Sigmoid colon (tissue), 7 donors: ENCODE data around the gene NDUFV3. TPM values are rescaled to one million over a fixed set of nuclear protein-coding genes. Genes with fewer than 3 reads are reported as not detected.
A peak's percentile ranks its signal among the peaks of the same experiment; 100 is the strongest.

ENCODE experiments used
- DNase-seq: peaks from one replicate; pipeline ENCODE4 v3.0.0-alpha.2; 2019
- H3K27ac ChIP-seq, 4 donors: fragments of 200-600 bp; sonication (generic); one replicate each; pipeline ENCODE4 v1.5.1; 2016 to 2019; ENCODE audit warnings: mild to moderate bottlenecking in 1 of 4
- H3K27me3 ChIP-seq, 3 donors: fragments of 200-600 bp; sonication (generic); one replicate each; pipeline ENCODE4 v1.5.1; 2019; ENCODE audit warnings: mild to moderate bottlenecking in 1 of 3
- H3K36me3 ChIP-seq, 4 donors: fragments of 200-600 bp; sonication (generic); one replicate each; pipeline ENCODE4 v1.5.1; 2016 to 2019
- H3K4me1 ChIP-seq, 4 donors: fragments of 200-600 bp; sonication (generic); one replicate each; pipeline ENCODE4 v1.5.1; 2017 to 2019
- H3K4me3 ChIP-seq, 4 donors: fragments of 200-600 bp; sonication (generic); one replicate each; pipeline ENCODE4 v1.5.1; 2017 to 2019; ENCODE audit warnings: mild to moderate bottlenecking in 2 of 4, moderate library complexity in 1 of 4
- H3K9me3 ChIP-seq, 4 donors: fragments of 200-600 bp in 3 of 4; sonication (generic) in 3 of 4; one replicate each; pipeline versions ENCODE4 v1.5.1 to v1.6.1; 2013 to 2019
- EP300 ChIP-seq, 4 donors: sonication (generic); formaldehyde crosslinking; IDR thresholded peaks; one replicate each; pipeline ENCODE4 v1.6.1; 2017; ENCODE audit warnings: antibody characterized with exemption in 4 of 4
- POLR2A ChIP-seq, 2 donors: fragments of 450-650 bp; IDR thresholded peaks; one replicate each; pipeline ENCODE4 v1.6.1; 2016; ENCODE audit warnings: antibody characterized with exemption in 2 of 2, mild to moderate bottlenecking in 2 of 2, moderate library complexity in 2 of 2
- POLR2AphosphoS5 ChIP-seq, 4 donors: sonication (generic); formaldehyde crosslinking; IDR thresholded peaks; one replicate each; pipeline ENCODE4 v1.6.1; 2017; ENCODE audit warnings: antibody characterized with exemption in 4 of 4
- WGBS, 2 donors: extraction: QIAGEN DNeasy Blood & Tissue Kit; methylation state at CpG; one replicate each; pipeline ENCODE4 v1.1.7; 2013; 5-methylcytosine and 5-hydroxymethylcytosine counted together
- intact Hi-C: fragments of 100-400 bp; cut with DNase I; formaldehyde crosslinking; loops from one replicate; pipeline ENCODE4 v1.15.1; 2023
- polyA plus RNA-seq, 3 donors: library from polyadenylated mRNA; stranded (reverse); fragments of 200-250 nt; gene quantifications; one replicate each; pipeline ENCODE4 v1.2.3, GENCODE V29; 2013
- total RNA-seq, 4 donors: library from RNA; depleted of rRNA; stranded (reverse); fragments of >200 nt; gene quantifications; one replicate each; pipeline ENCODE4 v1.1.0, GENCODE V29; 2016
- TF ChIP-seq, protein P1 (sequence below), 4 experiments: fragments of 450-650 bp in 3 of 4; fragments of 200-600 bp in 1 of 4; IDR thresholded peaks; one replicate each; pipeline ENCODE4 v1.5.1; 2016 to 2019; ENCODE audit warnings: antibody characterized with exemption in 4 of 4, mild to moderate bottlenecking in 3 of 4, moderate library complexity in 2 of 4
- donor health status: healthy with polysubstance abuse.
- donor health status: Bipolar disorder and iron deficiency.
- donor health status: healthy.

The NDUFV3 gene
- total and polyA plus RNA-seq, 7 donors, result 15.0 to 67.6 (median 53.5) TPM

DNA sequence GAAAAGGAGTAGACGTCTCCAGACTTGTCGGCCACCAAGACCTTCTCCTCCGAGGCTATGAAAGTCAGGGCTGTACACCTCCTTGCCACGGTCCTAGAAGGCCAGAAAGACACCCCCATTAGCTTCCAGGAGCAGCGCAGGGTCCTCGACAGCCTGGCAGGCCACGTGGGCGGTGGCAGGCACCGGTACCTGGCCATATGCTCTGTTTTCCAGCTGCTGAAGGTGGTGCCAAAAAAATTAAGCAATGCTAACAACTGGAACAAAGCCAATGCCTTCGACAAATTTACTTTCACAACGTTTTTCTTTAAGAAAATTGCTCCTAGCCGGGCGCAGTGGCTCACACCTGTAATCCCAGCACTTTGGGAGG is 29.6 kb upstream of the NDUFV3 start:
- TF ChIP-seq POLR2A (IDR thresholded peaks at IDR 0.05) (no peak), EP300 (IDR thresholded peaks at IDR 0.05) (no peak), POLR2AphosphoS5 (IDR thresholded peaks at IDR 0.05) (no peak)
- TF ChIP-seq, protein P1, sequence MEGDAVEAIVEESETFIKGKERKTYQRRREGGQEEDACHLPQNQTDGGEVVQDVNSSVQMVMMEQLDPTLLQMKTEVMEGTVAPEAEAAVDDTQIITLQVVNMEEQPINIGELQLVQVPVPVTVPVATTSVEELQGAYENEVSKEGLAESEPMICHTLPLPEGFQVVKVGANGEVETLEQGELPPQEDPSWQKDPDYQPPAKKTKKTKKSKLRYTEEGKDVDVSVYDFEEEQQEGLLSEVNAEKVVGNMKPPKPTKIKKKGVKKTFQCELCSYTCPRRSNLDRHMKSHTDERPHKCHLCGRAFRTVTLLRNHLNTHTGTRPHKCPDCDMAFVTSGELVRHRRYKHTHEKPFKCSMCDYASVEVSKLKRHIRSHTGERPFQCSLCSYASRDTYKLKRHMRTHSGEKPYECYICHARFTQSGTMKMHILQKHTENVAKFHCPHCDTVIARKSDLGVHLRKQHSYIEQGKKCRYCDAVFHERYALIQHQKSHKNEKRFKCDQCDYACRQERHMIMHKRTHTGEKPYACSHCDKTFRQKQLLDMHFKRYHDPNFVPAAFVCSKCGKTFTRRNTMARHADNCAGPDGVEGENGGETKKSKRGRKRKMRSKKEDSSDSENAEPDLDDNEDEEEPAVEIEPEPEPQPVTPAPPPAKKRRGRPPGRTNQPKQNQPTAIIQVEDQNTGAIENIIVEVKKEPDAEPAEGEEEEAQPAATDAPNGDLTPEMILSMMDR (IDR thresholded peaks at IDR 0.05), result no peak

GRCh38 chr21:42864286-42864685 is 28.8 kb upstream of the NDUFV3 start:
- WGBS, 2 donors, result 88 to 89% methylated on average over 14 of the region's 14 CpGs
- H3K36me3 ChIP-seq, result peaks cover 11 to 63% (median 25%) of the 10 kb centered on the region in 4 donors
- DNase-seq, result no peak
- TF ChIP-seq POLR2AphosphoS5 (IDR thresholded peaks at IDR 0.05) (no peak), POLR2A (IDR thresholded peaks at IDR 0.05) (no peak), EP300 (IDR thresholded peaks at IDR 0.05) (no peak)
- TF ChIP-seq, protein P1 (IDR thresholded peaks at IDR 0.05), result no peak
- no peaks in the 10 kb centered on the region for H3K4me1 ChIP-seq
- no peaks in the 10 kb centered on the region for H3K9me3 ChIP-seq
- no peak overlapping the region for H3K4me3 ChIP-seq
- intact Hi-C loops, result no loop called here
- no peak overlapping the region for H3K27ac ChIP-seq
- no peaks in the 10 kb centered on the region for H3K27me3 ChIP-seq

More for the DNA sequence above, 29.6 kb upstream of the NDUFV3 start:
- intact Hi-C loops, result no loop called here
- H3K4me3 ChIP-seq, result no peak overlapping the region
- DNase-seq, result no peak
- H3K27me3 ChIP-seq, result no peaks in the 10 kb centered on the region
- 82 to 83% methylated on average over 13 of the region's 13 CpGs for WGBS, 2 donors
- no peak overlapping the region for H3K27ac ChIP-seq
- peaks cover 11 to 63% (median 24%) of the 10 kb centered on the region in 4 donors for H3K36me3 ChIP-seq
- H3K4me1 ChIP-seq, result no peaks in the 10 kb centered on the region
- H3K9me3 ChIP-seq, result no peaks in the 10 kb centered on the region

- H3K27me3 ChIP-seq, result no peaks in the 10 kb centered on the region
- no peaks in the 10 kb centered on the region for H3K4me1 ChIP-seq
- intact Hi-C loops, result no loop called here
- H3K9me3 ChIP-seq, result no peaks in the 10 kb centered on the region
- peaks cover 11 to 57% (median 19%) of the 10 kb centered on the region in 4 donors for H3K36me3 ChIP-seq
- H3K4me3 ChIP-seq, result no peak overlapping the region
- DNase-seq, result no peak
- no peak for TF ChIP-seq POLR2AphosphoS5 (IDR thresholded peaks at IDR 0.05)
- TF ChIP-seq POLR2A (IDR thresholded peaks at IDR 0.05), result no peak
- TF ChIP-seq, protein P1 (IDR thresholded peaks at IDR 0.05), result no peak
- TF ChIP-seq EP300 (IDR thresholded peaks at IDR 0.05), result no peak
- 91 to 92% methylated on average over 26 of the region's 26 CpGs for WGBS, 2 donors
- H3K27ac ChIP-seq, result no peak overlapping the region
Measured at GRCh38 chr21:42864815-42865775, 28.0 kb upstream of the NDUFV3 start.

DNA sequence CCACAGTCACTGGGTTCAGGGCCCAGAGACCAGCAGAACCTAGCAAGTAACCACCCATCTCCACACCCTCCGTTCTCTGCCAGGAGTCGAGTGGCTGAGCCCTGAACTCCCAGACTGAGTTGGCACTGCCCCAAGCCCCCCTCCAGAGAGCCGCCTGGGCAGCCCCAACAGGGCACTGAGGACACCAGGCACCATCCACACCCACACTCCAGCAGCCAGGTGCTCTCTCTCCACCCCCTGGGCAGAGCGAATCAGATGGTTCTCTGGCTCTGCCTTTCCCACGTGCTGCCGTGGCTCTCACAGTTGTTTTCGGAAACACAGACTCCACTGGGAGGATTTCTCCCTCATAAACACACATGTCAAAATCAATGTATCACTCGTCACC is 27.3 kb upstream of the NDUFV3 start:
- intact Hi-C loops, result no loop called here
- H3K9me3 ChIP-seq, result no peaks in the 10 kb centered on the region
- peaks cover 11 to 60% (median 22%) of the 10 kb centered on the region in 4 donors for H3K36me3 ChIP-seq
- H3K27ac ChIP-seq, result peak overlapping the region in 2 of 4 donors; percentile 33 to 42
- WGBS, 2 donors, result 77 to 84% methylated on average over 8 of the region's 8 CpGs
- TF ChIP-seq EP300 (IDR thresholded peaks at IDR 0.05) (no peak), POLR2AphosphoS5 (IDR thresholded peaks at IDR 0.05) (no peak), POLR2A (IDR thresholded peaks at IDR 0.05) (no peak)
- TF ChIP-seq, protein P1 (IDR thresholded peaks at IDR 0.05), result no peak
- no peaks in the 10 kb centered on the region for H3K27me3 ChIP-seq
- no peak overlapping the region for H3K4me3 ChIP-seq
- no peaks in the 10 kb centered on the region for H3K4me1 ChIP-seq
- DNase-seq, result peak; percentile 83
